ENCODE data around the gene RAI2. TPM values are rescaled to one million over a fixed set of nuclear protein-coding genes. Genes with fewer than 3 reads are reported as not detected.
A peak's percentile ranks its signal among the peaks of the same experiment; 100 is the strongest.

RAI2 gene
- total RNA-seq, 1 donor from 2014 or later = not detected

GRCh38 chrX:17798921-17799320 lies 62.2 kb downstream of the RAI2 start:
- H3K9ac ChIP-seq = no peak overlapping the region
- DNase-seq (ENCODE audit: low spot score) = no peak
- no peaks in the 10 kb centered on the region for H3F3A ChIP-seq (ENCODE audit: low read depth)
- no peak overlapping the region for H3K27ac ChIP-seq
- no peak overlapping the region for H3K4me3 ChIP-seq
- H3K9me3 ChIP-seq (ENCODE audit: low read depth) = no peaks in the 10 kb centered on the region
- TF ChIP-seq EZH2phosphoT487 (IDR thresholded peaks at IDR 0.05) (no peak), EZH2 (IDR thresholded peaks at IDR 0.05) (no peak)
- TF ChIP-seq, protein P1, sequence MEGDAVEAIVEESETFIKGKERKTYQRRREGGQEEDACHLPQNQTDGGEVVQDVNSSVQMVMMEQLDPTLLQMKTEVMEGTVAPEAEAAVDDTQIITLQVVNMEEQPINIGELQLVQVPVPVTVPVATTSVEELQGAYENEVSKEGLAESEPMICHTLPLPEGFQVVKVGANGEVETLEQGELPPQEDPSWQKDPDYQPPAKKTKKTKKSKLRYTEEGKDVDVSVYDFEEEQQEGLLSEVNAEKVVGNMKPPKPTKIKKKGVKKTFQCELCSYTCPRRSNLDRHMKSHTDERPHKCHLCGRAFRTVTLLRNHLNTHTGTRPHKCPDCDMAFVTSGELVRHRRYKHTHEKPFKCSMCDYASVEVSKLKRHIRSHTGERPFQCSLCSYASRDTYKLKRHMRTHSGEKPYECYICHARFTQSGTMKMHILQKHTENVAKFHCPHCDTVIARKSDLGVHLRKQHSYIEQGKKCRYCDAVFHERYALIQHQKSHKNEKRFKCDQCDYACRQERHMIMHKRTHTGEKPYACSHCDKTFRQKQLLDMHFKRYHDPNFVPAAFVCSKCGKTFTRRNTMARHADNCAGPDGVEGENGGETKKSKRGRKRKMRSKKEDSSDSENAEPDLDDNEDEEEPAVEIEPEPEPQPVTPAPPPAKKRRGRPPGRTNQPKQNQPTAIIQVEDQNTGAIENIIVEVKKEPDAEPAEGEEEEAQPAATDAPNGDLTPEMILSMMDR (IDR thresholded peaks at IDR 0.05) = no peak
- peaks cover 4% of the 10 kb centered on the region for H3K36me3 Mint-ChIP-seq
- H3K4me1 ChIP-seq = no peaks in the 10 kb centered on the region
- H4K20me1 ChIP-seq (ENCODE audit: low read depth) = no peaks in the 10 kb centered on the region
- H3K27me3 ChIP-seq = no peaks in the 10 kb centered on the region
- peaks cover 47% of the 10 kb centered on the region for H3K4me1 Mint-ChIP-seq
- H3K4me3 Mint-ChIP-seq = no peak overlapping the region
- peaks cover 2% of the 10 kb centered on the region for H3K9me3 Mint-ChIP-seq
- peak overlapping the region; percentile 81 for H3K27ac Mint-ChIP-seq
- H2AFZ ChIP-seq (replicated peaks) = no peak overlapping the region
- H3K4me2 ChIP-seq = no peak overlapping the region
- no peaks in the 10 kb centered on the region for H3K79me2 ChIP-seq (ENCODE audit: low read depth)
- H3K27me3 Mint-ChIP-seq (ENCODE audit: insufficient read depth, low read depth) = peaks cover 2% of the 10 kb centered on the region
- no peaks in the 10 kb centered on the region for H3K36me3 ChIP-seq

DNA sequence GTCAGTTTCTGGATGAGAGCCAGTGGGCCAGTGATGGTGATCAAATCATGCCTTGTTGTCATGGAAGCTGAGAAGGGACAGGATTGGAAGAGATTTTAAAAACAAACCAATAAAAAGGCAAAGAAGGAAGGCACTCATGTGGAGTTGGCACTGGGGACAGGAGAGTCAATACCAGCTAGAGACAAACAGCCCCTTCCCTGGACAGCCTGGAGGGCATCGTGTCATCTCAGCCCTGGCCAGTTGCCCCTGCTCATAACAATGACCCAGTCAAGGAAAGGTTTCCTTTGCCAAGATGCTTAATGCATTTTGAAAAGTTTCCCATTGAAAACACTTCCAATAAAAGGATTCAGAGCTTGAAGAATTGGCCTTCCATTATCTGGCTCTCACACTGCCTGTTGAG lies 68.3 kb downstream of the RAI2 start:
- Histone ChIP-seq H3K79me2 (ENCODE audit: low read depth) (no peaks in the 10 kb centered on the region), H3K4me3 (no peak overlapping the region), H2AFZ (replicated peaks) (no peak overlapping the region), H3K27me3 (no peaks in the 10 kb centered on the region), H4K20me1 (ENCODE audit: low read depth) (no peaks in the 10 kb centered on the region), H3K36me3 (no peaks in the 10 kb centered on the region), H3F3A (ENCODE audit: low read depth) (no peaks in the 10 kb centered on the region), H3K9ac (no peak overlapping the region), H3K4me2 (no peak overlapping the region), H3K4me1 (no peaks in the 10 kb centered on the region), H3K9me3 (ENCODE audit: low read depth) (no peaks in the 10 kb centered on the region), H3K27ac (no peak overlapping the region)
- Mint-ChIP-seq H3K4me3 (no peak overlapping the region), H3K27ac (no peak overlapping the region), H3K9me3 (peaks cover 5% of the 10 kb centered on the region), H3K27me3 (ENCODE audit: insufficient read depth, low read depth) (peaks cover 2% of the 10 kb centered on the region), H3K36me3 (no peaks in the 10 kb centered on the region), H3K4me1 (peaks cover 13% of the 10 kb centered on the region)
- DNase-seq (ENCODE audit: low spot score) = no peak
- TF ChIP-seq EZH2phosphoT487 (IDR thresholded peaks at IDR 0.05) (no peak), EZH2 (IDR thresholded peaks at IDR 0.05) (no peak)
- TF ChIP-seq, protein P1 (IDR thresholded peaks at IDR 0.05) = no peak

DNA sequence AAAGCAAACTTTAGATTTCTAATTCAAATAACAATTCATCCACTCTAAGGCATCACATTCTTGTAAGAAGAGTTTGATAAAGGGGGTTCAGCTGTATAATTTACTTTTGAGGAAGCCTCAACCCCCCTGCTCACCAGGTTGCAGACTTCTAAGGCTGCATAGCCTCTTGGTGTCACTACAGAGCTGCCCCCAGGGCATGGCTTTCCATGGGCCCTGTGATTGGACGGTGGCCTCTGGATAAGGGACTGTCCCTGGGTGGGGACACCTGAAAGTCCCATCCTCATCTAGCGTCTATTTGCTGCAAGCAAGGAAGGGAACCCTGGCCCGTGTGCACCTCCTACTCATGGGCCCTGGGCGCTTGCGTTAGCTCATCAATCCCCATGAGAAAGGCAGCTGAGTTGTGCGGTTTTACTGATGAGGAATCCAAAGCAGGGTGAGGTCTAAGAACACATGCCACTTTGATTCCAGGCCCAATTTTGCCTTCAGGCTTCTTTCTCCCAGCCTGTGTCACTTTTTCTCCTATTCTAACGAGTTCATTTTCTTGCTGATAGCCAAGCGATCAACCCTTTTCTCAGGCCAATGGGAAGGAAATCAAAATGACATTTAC lies 72.0 kb downstream of the RAI2 start:
- no peak overlapping the region for H3K4me3 ChIP-seq
- no peaks in the 10 kb centered on the region for H4K20me1 ChIP-seq (ENCODE audit: low read depth)
- TF ChIP-seq, protein P1 (IDR thresholded peaks at IDR 0.05) = no peak
- TF ChIP-seq EZH2phosphoT487 (IDR thresholded peaks at IDR 0.05) (no peak), EZH2 (IDR thresholded peaks at IDR 0.05) (no peak)
- H3K9me3 ChIP-seq (ENCODE audit: low read depth) = no peaks in the 10 kb centered on the region
- H3K9ac ChIP-seq = no peak overlapping the region
- H2AFZ ChIP-seq (replicated peaks) = no peak overlapping the region
- Mint-ChIP-seq H3K27me3 (ENCODE audit: insufficient read depth, low read depth) (peaks cover 4% of the 10 kb centered on the region), H3K27ac (no peak overlapping the region), H3K9me3 (peaks cover 9% of the 10 kb centered on the region), H3K4me1 (peaks cover 20% of the 10 kb centered on the region), H3K4me3 (no peak overlapping the region), H3K36me3 (no peaks in the 10 kb centered on the region)
- no peaks in the 10 kb centered on the region for H3K4me1 ChIP-seq
- no peaks in the 10 kb centered on the region for H3K79me2 ChIP-seq (ENCODE audit: low read depth)
- no peaks in the 10 kb centered on the region for H3F3A ChIP-seq (ENCODE audit: low read depth)
- H3K4me2 ChIP-seq = no peak overlapping the region
- H3K27me3 ChIP-seq = no peaks in the 10 kb centered on the region
- no peak overlapping the region for H3K27ac ChIP-seq
- DNase-seq (ENCODE audit: low spot score) = no peak
- no peaks in the 10 kb centered on the region for H3K36me3 ChIP-seq
